NCI-H2171 treated with DMSO at 0.1 percent for 48 hours (cell line): ENCODE results near the gene RAB10.
"Not testable (repeated sequence)": the region's sequence is repeated elsewhere in the genome, so short reads cannot be mapped to it uniquely, and the experiment has no call there.

Experiments used
- DNase-seq: peaks from one replicate; lab custom pipeline; 2025; lab: John Stamatoyannopoulos, UW

Gene RAB10

GRCh38 chr2:26157580-26157979 is 123.7 kb downstream of the RAB10 start:
- DNase-seq: no peak

DNA sequence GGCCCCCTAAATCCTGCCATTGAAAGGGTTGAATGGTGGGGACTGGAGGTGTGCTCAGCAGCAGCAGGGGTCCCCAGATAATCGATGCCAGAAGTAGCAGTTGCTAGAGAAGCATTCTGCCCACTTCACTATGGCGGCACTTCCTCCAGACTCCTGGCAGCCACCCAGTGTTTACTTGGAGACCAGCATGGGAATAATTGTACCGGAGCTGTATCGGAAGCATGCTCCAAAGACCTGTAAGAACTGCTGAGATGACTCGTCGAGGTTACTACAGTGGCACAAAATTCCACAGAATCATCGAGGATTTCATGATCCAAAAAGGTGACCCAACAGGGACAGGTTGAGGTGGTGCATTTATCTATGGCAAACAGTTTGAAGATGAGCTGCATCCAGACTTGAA is 128.0 kb downstream of the RAB10 start:
- no peak for DNase-seq

GRCh38 chr2:26162963-26163362 is 129.1 kb downstream of the RAB10 start:
- no peak for DNase-seq

DNA sequence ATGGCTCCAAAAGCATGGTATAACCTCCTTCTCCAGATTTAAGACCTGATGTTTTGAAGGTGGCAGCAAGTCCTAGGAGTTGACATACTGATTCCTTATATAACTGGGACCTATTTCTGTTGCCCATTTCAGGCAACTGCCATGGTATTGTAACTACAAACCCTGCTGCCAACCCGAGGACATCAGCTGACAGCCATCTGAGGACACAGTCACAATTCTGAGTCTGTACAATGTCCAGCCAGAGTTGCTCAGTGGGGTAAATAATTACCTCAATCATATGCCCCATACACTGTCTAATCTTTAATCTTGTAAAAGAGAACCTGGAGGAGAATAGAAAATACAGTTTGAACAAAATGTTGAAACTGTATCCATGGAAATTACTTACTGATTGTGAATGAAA is 130.3 kb downstream of the RAB10 start:
- no peak for DNase-seq

DNA sequence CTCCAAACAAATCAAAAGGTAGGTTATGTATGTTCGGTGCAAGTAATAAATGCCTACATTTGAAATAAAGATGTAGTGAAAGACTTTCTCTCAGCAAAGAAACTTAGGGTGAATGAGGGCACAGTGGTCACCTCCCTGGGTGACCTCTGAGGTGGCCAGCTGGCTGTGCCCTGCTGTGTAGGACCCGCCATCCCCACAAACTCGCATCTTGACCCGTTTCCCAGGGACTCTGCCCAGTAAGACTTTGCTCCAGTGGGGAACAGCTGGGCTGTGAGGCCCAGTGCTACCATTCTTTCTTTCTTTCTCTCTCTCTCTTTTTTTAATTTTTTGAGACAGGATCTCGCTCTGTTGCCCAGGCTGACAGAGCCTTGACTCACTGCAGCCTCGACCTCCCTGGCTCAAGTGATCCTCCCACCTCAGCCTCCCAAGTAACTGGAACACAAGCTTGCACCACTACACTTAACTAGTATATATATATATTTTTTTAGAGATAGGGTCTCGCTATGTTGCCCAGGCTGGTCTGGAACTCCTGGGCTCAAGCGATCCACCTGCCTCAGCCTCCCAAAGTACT is 130.8 kb downstream of the RAB10 start:
- DNase-seq: no peak

DNA sequence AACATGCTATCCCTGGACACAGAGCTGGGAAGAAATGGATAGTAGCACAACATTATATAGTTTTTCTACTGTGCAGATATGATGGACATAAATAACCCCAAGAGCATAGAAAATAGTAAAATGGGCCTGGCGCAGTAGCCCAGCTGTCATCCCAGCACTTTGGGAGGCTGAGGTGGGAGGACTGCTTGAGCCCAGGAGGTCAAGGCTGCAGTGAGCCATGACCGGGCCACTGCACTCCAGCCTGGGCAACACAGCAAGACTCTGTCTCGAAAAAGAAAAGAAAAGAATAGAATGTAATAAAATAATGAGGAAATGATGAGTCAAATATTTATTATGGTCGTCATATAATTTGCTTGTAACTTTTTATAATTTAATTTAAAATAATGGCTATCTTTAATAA is 131.5 kb downstream of the RAB10 start:
- DNase-seq: no peak

DNA sequence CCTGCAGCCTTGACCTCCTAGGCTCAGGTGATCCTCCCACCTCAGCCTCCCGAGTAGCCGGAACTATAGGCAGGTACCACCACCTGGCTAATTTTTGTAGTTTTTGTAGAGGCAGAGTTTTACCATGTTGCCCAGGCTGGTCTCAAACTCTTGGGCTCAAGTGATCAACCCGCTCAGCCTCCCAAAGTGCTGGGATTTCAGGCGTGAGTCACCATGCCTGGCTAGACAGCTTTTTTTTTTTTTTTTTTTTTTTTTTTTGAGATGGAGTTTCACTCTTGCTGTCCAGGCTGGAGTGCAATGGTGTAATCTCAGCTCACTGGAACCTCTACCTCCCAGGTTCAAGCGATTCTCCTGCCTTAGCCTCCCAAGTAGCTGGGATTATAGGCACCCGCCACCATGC is 132.7 kb downstream of the RAB10 start:
- DNase-seq: not testable (repeated sequence)

GRCh38 chr2:26168785-26169184 is 134.9 kb downstream of the RAB10 start:
- no peak for DNase-seq

- no peak for DNase-seq
Measured at GRCh38 chr2:26169226-26169625, 135.3 kb downstream of the RAB10 start.

- no peak for DNase-seq
Measured at GRCh38 chr2:26169681-26170414, 136.0 kb downstream of the RAB10 start.

- no peak for DNase-seq
Measured at GRCh38 chr2:26170795-26171194, 136.9 kb downstream of the RAB10 start.

- no peak for DNase-seq
Measured at GRCh38 chr2:26172189-26172870, 138.4 kb downstream of the RAB10 start.

- no peak for DNase-seq
Measured at GRCh38 chr2:26172871-26173775, 139.2 kb downstream of the RAB10 start, which contains the start of gene GAREM2. Gene GAREM2, plus strand, starts transcription at chr2:26173088. Its CDS starts 133 bp downstream, at chr2:26173221.

- no peak for DNase-seq
Measured at GRCh38 chr2:26173776-26174482, 140.0 kb downstream of the RAB10 start.

GRCh38 chr2:26174691-26175465 is 141.0 kb downstream of the RAB10 start:
- no peak for DNase-seq

- no peak for DNase-seq
Measured at GRCh38 chr2:26175466-26176278, 141.8 kb downstream of the RAB10 start.

- DNase-seq: no peak
Measured at GRCh38 chr2:26176279-26176615, 142.4 kb downstream of the RAB10 start.

DNA sequence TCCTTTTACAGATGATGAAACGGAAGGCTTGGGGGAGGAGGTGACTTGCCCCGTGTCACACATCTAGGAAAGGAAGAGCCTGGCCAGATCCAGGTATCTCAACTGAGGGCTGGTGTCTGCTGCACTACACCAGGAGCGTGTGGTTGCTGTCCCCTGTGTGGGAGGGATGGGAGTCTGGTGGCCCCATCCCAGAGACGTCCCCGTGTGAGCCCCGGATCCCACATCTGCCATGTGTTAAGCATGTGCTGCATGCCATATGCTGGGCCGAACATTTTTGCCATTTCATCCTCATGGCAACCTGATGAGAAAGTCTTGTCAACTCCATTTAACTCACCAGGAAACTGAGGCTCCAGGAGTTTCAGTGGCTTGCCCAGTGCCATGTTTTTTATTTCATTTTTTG is 143.2 kb downstream of the RAB10 start:
- no peak for DNase-seq

DNA sequence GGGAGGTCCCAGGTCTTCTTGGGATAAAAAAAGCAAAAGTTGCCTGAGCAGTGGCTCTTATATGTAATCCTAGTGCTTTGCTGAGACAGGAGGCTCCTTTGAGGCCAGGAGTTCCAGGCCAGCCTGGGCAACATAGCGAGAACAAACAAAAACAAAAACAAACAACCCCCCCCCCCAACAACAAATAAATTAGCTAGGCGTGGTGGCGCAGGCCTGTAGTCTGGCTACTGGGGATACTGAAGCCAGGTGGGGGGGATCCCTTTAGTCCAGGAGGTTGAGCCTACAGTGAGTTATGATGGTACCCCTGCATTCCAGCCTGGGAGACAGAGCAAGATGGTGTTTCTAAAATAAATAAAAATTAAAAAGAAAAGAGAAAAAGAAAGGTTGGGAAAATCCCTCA is 144.4 kb downstream of the RAB10 start:
- no peak for DNase-seq
